Nephron progenitor cell (in vitro differentiated cells): ENCODE measurements around the gene ALOX12B.

Experiments
- DNase-seq: peaks from one replicate; pipeline ENCODE4 v3.0.0; 2021
- H3K27ac Mint-ChIP-seq: 2 replicates; pipeline ENCODE4 v1.8.0; 2021; ENCODE audit warnings: mild to moderate bottlenecking, moderate library complexity, mixed read lengths
- H3K27me3 Mint-ChIP-seq: 2 replicates; pipeline ENCODE4 v1.8.0; 2021; ENCODE audit warnings: mild to moderate bottlenecking, low read depth, mixed read lengths; ENCODE audit not compliant: poor library complexity
- H3K36me3 Mint-ChIP-seq: 2 replicates; pipeline ENCODE4 v1.8.0; 2021; ENCODE audit warnings: low read depth, mixed read lengths
- H3K4me1 Mint-ChIP-seq: 2 replicates; pipeline ENCODE4 v1.8.0; 2021; ENCODE audit warnings: mixed read lengths
- H3K4me3 Mint-ChIP-seq: 2 replicates; pipeline ENCODE4 v1.8.0; 2021; ENCODE audit warnings: mild to moderate bottlenecking, moderate library complexity, mixed read lengths
- H3K9me3 Mint-ChIP-seq: 2 replicates; pipeline ENCODE4 v1.8.0; 2021; ENCODE audit warnings: mild to moderate bottlenecking, moderate library complexity, mixed read lengths
- CTCF ChIP-seq: fragments of 200-600 bp; sonication (generic); IDR thresholded peaks from 2 replicates; pipeline ENCODE4 v1.5.0; 2021; ENCODE audit warnings: antibody characterized with exemption

Gene ALOX12B

GRCh38 chr17:8119581-8120519, 32.3 kb upstream of the ALOX12B start:
- Mint-ChIP-seq H3K9me3 (no peaks in the 10 kb centered on the region), H3K27ac (peak overlapping the region; percentile 86), H3K4me1 (peaks cover 43% of the 10 kb centered on the region), H3K36me3 (no peaks in the 10 kb centered on the region), H3K4me3 (peak overlapping the region; percentile 98), H3K27me3 (peaks cover 78% of the 10 kb centered on the region)
- peak; percentile 90 for DNase-seq
- TF ChIP-seq CTCF: no peak

- Mint-ChIP-seq H3K4me1 (peaks cover 38% of the 10 kb centered on the region), H3K27me3 (peaks cover 79% of the 10 kb centered on the region), H3K27ac (peak overlapping the region; percentile 89), H3K4me3 (peak overlapping the region; percentile 98), H3K9me3 (no peaks in the 10 kb centered on the region), H3K36me3 (no peaks in the 10 kb centered on the region)
- DNase-seq: peak; percentile 88
- peak; percentile 84 for TF ChIP-seq CTCF
Observed at GRCh38 chr17:8118769-8119580, 31.5 kb upstream of the ALOX12B start.

GRCh38 chr17:8117980-8118768, 30.7 kb upstream of the ALOX12B start, which contains the start of gene ALOXE3:
TSS of gene ALOXE3 (minus strand) at chr17:8118514. CDS start at chr17:8117990, 524 bp downstream.
- DNase-seq: peak; percentile 43
- Mint-ChIP-seq H3K9me3 (no peaks in the 10 kb centered on the region), H3K36me3 (no peaks in the 10 kb centered on the region), H3K27ac (peak within 1 kb of the TSS; percentile 89), H3K4me3 (peak within 1 kb of the TSS; percentile 98), H3K4me1 (peaks cover 30% of the 10 kb centered on the region), H3K27me3 (peaks cover 81% of the 10 kb centered on the region)
- no peak for TF ChIP-seq CTCF

- H3K27me3 Mint-ChIP-seq: peaks cover 83% of the 10 kb centered on the region
Observed at GRCh38 chr17:8117367-8117979, 30.0 kb upstream of the ALOX12B start.

More at GRCh38 chr17:8117367-8117979, 30.0 kb upstream of the ALOX12B start:
- Mint-ChIP-seq H3K4me3 (peak overlapping the region; percentile 98), H3K27ac (no peak overlapping the region), H3K9me3 (no peaks in the 10 kb centered on the region), H3K36me3 (no peaks in the 10 kb centered on the region), H3K4me1 (peaks cover 26% of the 10 kb centered on the region)
- DNase-seq: peak; percentile 39
- TF ChIP-seq CTCF: no peak
